ENCODE results near the gene ZCCHC2.

The ZCCHC2 gene

DNA sequence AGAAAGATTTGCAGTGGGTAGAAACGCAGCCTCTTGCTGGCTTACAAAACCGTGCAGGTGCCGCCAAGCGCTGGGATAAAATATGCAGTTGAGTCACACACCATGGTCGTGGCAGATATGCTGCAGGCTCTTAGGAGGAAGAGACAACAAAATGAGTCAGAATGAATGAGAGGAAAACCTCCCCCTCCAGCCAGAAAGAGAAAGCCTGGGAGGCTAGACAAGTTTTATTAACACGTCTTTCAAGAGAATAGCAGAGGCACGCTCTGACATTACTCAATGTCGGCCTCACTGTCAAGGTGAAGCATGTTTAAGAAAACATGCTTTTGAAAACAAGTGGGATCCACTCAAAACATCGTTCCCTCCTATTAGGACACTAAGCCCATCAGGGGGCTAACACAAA, 37.1 kb upstream of the ZCCHC2 start:
- Histone ChIP-seq H3K18ac (ENCODE audit: low read length) (no peak overlapping the region), H3K4me3 (ENCODE audit: low read length in 2 of 2) (no peak overlapping the region), H3K14ac (ENCODE audit: low read length) (no peak overlapping the region), H3K27me3 (ENCODE audit: control insufficient read depth in 3 of 3, insufficient read depth in 3 of 3, low read depth in 1 of 3, low read length in 3 of 3) (peaks cover 0 to 26% (median 0%) of the 10 kb centered on the region in 3 experiments), H3K79me1 (ENCODE audit: low read depth, low read length) (no peaks in the 10 kb centered on the region), H3K4ac (ENCODE audit: low read length) (no peak overlapping the region), H4K91ac (ENCODE audit: low read depth, low read length, poor library complexity) (no peak overlapping the region), H2BK15ac (ENCODE audit: low read length) (no peak overlapping the region), H2BK120ac (ENCODE audit: low read depth, low read length) (no peak overlapping the region), H2AK5ac (ENCODE audit: low read depth, low read length) (no peak overlapping the region), H2BK12ac (ENCODE audit: low read length) (no peak overlapping the region), H2BK5ac (ENCODE audit: low read length) (no peak overlapping the region), H3K27ac (replicated peaks; ENCODE audit: low read length) (no peak overlapping the region), H3K23ac (ENCODE audit: low read depth, low read length, poor library complexity) (no peak overlapping the region), H3K9me3 (replicated peaks in 1 of 2; ENCODE audit: control insufficient read depth in 2 of 2, insufficient read depth in 1 of 2, low read depth in 1 of 2, low read length in 2 of 2) (peaks cover 0 to 5% of the 10 kb centered on the region in 2 donors), H4K8ac (ENCODE audit: low read depth, low read length) (no peak overlapping the region), H3K9ac (ENCODE audit: low read depth, low read length, poor library complexity) (no peak overlapping the region), H2AFZ (ENCODE audit: low read length) (peak overlapping the region; percentile 54), H3K4me1 (ENCODE audit: control insufficient read depth in 2 of 2, insufficient read depth in 1 of 2, low read depth in 1 of 2, low read length in 2 of 2) (peaks cover 0 to 5% of the 10 kb centered on the region in 2 donors), H3K4me2 (ENCODE audit: insufficient read depth, low read length, poor library complexity, severe bottlenecking) (no peak overlapping the region), H3K36me3 (replicated peaks in 1 of 2; ENCODE audit: control insufficient read depth in 2 of 2, insufficient read depth in 2 of 2, low read length in 2 of 2) (no peaks in the 10 kb centered on the region)
- DNase-seq (ENCODE audit: low spot score), result no peak
- WGBS, 2 donors (ENCODE audit: extremely low coverage in 2 of 2, insufficient read length in 2 of 2, insufficient replicate concordance in 1 of 2), result no CpG with 5 or more reads among the region's 9 CpGs

DNA sequence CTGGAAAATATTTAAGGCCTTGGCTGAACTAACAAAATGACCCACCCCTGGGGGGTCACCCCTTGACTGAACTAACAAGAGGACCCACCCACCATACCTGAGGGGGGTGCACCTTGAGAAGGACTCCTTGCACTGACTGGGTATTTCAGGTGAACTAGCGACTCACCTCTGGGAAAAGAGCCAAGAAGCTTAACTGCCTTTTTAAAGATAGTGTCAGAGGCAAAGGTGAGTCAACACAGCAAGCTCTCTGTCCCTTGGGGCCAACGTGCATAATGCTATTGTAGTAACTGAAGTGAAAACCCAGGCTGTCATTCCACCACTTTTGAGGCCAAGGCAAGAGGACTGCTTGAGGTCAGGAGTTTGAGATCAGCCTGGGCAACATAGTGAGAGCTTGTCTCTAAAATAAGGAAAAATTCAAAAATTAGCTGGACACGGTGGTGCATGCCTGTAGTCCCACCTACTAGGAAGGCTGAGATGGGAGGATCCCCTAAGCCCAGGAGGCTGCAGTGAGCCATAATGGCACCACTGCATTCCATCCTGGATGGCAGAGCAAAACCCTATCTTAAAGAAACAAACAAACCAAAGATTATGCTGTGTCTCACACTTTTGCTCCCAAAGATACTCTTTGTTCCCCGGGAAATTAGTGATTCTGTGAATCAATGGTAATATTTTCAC, 36.4 kb upstream of the ZCCHC2 start:
- Histone ChIP-seq H3K23ac (ENCODE audit: low read depth, low read length, poor library complexity) (no peak overlapping the region), H3K79me1 (ENCODE audit: low read depth, low read length) (no peaks in the 10 kb centered on the region), H2BK5ac (ENCODE audit: low read length) (no peak overlapping the region), H2BK15ac (ENCODE audit: low read length) (no peak overlapping the region), H2AK5ac (ENCODE audit: low read depth, low read length) (no peak overlapping the region), H3K4me1 (ENCODE audit: control insufficient read depth in 2 of 2, insufficient read depth in 1 of 2, low read depth in 1 of 2, low read length in 2 of 2) (peaks cover 0 to 5% of the 10 kb centered on the region in 2 donors), H3K4ac (ENCODE audit: low read length) (no peak overlapping the region), H3K9me3 (replicated peaks in 1 of 2; ENCODE audit: control insufficient read depth in 2 of 2, insufficient read depth in 1 of 2, low read depth in 1 of 2, low read length in 2 of 2) (no peaks in the 10 kb centered on the region), H3K18ac (ENCODE audit: low read length) (no peak overlapping the region), H3K27ac (replicated peaks; ENCODE audit: low read length) (no peak overlapping the region), H3K14ac (ENCODE audit: low read length) (no peak overlapping the region), H3K4me2 (ENCODE audit: insufficient read depth, low read length, poor library complexity, severe bottlenecking) (no peak overlapping the region), H4K91ac (ENCODE audit: low read depth, low read length, poor library complexity) (no peak overlapping the region), H3K27me3 (ENCODE audit: control insufficient read depth in 3 of 3, insufficient read depth in 3 of 3, low read depth in 1 of 3, low read length in 3 of 3) (peaks cover 0 to 26% (median 0%) of the 10 kb centered on the region in 3 experiments), H3K36me3 (replicated peaks in 1 of 2; ENCODE audit: control insufficient read depth in 2 of 2, insufficient read depth in 2 of 2, low read length in 2 of 2) (no peaks in the 10 kb centered on the region), H2AFZ (ENCODE audit: low read length) (no peak overlapping the region), H4K8ac (ENCODE audit: low read depth, low read length) (no peak overlapping the region), H3K9ac (ENCODE audit: low read depth, low read length, poor library complexity) (no peak overlapping the region), H2BK12ac (ENCODE audit: low read length) (no peak overlapping the region), H2BK120ac (ENCODE audit: low read depth, low read length) (no peak overlapping the region), H3K4me3 (ENCODE audit: low read length in 2 of 2) (no peak overlapping the region)
- no peak for DNase-seq (ENCODE audit: low spot score)
- no CpG with 5 or more reads among the region's 4 CpGs for WGBS, 2 donors (ENCODE audit: extremely low coverage in 2 of 2, insufficient read length in 2 of 2, insufficient replicate concordance in 1 of 2)

DNA sequence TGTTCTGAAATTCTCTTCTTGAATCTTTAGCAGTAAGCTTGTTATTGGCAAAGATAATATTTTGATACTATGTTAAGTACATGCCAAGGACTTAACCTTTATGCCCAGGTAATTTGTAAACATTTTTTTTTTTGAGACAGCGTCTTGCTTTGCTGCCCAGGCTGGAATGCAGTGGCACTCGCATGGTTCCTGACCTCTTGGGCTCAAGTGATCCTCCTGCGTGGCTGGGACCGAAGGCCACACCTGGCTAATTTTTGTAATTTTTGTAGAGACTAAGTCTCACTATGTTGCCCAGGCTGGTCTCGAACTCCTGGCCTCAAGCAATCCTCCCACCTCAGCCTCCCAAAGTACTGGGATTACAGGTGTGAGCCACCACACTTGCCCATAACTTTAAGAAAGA, 35.7 kb upstream of the ZCCHC2 start:
- Histone ChIP-seq H2AK5ac (ENCODE audit: low read depth, low read length) (no peak overlapping the region), H3K4me3 (ENCODE audit: low read length in 2 of 2) (no peak overlapping the region), H3K36me3 (replicated peaks in 1 of 2; ENCODE audit: control insufficient read depth in 2 of 2, insufficient read depth in 2 of 2, low read length in 2 of 2) (no peaks in the 10 kb centered on the region), H3K4me2 (ENCODE audit: insufficient read depth, low read length, poor library complexity, severe bottlenecking) (no peak overlapping the region), H3K27me3 (ENCODE audit: control insufficient read depth in 3 of 3, insufficient read depth in 3 of 3, low read depth in 1 of 3, low read length in 3 of 3) (peaks cover 0 to 26% (median 0%) of the 10 kb centered on the region in 3 experiments), H2AFZ (ENCODE audit: low read length) (no peak overlapping the region), H4K91ac (ENCODE audit: low read depth, low read length, poor library complexity) (no peak overlapping the region), H2BK12ac (ENCODE audit: low read length) (no peak overlapping the region), H3K18ac (ENCODE audit: low read length) (no peak overlapping the region), H2BK15ac (ENCODE audit: low read length) (no peak overlapping the region), H3K9me3 (replicated peaks in 1 of 2; ENCODE audit: control insufficient read depth in 2 of 2, insufficient read depth in 1 of 2, low read depth in 1 of 2, low read length in 2 of 2) (no peaks in the 10 kb centered on the region), H2BK120ac (ENCODE audit: low read depth, low read length) (no peak overlapping the region), H4K8ac (ENCODE audit: low read depth, low read length) (no peak overlapping the region), H3K27ac (replicated peaks; ENCODE audit: low read length) (no peak overlapping the region), H3K23ac (ENCODE audit: low read depth, low read length, poor library complexity) (no peak overlapping the region), H3K14ac (ENCODE audit: low read length) (no peak overlapping the region), H2BK5ac (ENCODE audit: low read length) (no peak overlapping the region), H3K9ac (ENCODE audit: low read depth, low read length, poor library complexity) (no peak overlapping the region), H3K79me1 (ENCODE audit: low read depth, low read length) (no peaks in the 10 kb centered on the region), H3K4me1 (ENCODE audit: control insufficient read depth in 2 of 2, insufficient read depth in 1 of 2, low read depth in 1 of 2, low read length in 2 of 2) (peaks cover 0 to 5% of the 10 kb centered on the region in 2 donors), H3K4ac (ENCODE audit: low read length) (no peak overlapping the region)
- no CpG with 5 or more reads among the region's 5 CpGs for WGBS, 2 donors (ENCODE audit: extremely low coverage in 2 of 2, insufficient read length in 2 of 2, insufficient replicate concordance in 1 of 2)
- DNase-seq (ENCODE audit: low spot score), result no peak

DNA sequence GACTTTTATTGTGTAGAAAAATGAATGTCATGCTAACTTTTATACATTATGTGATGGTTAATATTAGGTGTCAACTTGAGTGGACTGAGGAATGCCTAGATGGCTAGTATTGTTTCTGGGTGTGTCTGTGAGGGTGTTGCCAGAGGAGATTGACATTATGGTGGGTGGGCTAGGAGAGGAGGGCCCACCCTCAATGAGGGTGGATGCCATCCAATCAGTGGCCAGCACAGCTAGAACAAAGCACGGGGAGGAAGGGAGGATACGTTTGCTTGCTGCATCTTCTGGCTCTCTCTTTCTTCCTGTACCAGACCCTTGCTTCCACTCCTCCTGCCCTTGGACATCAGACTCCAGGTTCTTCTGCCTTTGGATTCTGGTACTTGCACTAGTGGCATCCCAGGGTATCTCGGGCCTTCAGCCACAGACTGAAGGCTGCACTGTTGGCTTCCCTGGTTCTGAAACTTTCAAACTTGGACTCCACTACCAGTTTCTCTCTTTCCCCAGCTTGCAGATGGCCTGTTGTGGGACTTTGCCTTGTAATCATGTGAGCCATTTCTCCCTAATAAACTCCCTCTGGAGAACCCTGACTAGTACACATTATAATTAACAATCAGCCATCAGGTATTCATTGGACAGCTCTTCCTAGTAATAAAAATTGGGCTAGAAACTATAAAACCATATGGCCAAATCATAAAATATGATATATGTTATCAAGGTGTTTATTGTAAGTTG, 31.7 kb upstream of the ZCCHC2 start:
- no peak overlapping the region for H2BK5ac ChIP-seq (ENCODE audit: low read length)
- H2BK120ac ChIP-seq (ENCODE audit: low read depth, low read length), result no peak overlapping the region
- H2AFZ ChIP-seq (ENCODE audit: low read length), result no peak overlapping the region
- H4K8ac ChIP-seq (ENCODE audit: low read depth, low read length), result no peak overlapping the region
- H3K27ac ChIP-seq (replicated peaks; ENCODE audit: low read length), result no peak overlapping the region
- no peak for DNase-seq (ENCODE audit: low spot score)
- H3K4me1 ChIP-seq (ENCODE audit: control insufficient read depth in 2 of 2, insufficient read depth in 1 of 2, low read depth in 1 of 2, low read length in 2 of 2), result no peaks in the 10 kb centered on the region
- H3K14ac ChIP-seq (ENCODE audit: low read length), result no peak overlapping the region
- H3K79me1 ChIP-seq (ENCODE audit: low read depth, low read length), result no peaks in the 10 kb centered on the region
- H3K9ac ChIP-seq (ENCODE audit: low read depth, low read length, poor library complexity), result no peak overlapping the region
- H3K23ac ChIP-seq (ENCODE audit: low read depth, low read length, poor library complexity), result no peak overlapping the region
- no peaks in the 10 kb centered on the region for H3K36me3 ChIP-seq (replicated peaks in 1 of 2; ENCODE audit: control insufficient read depth in 2 of 2, insufficient read depth in 2 of 2, low read length in 2 of 2)
- no peak overlapping the region for H2AK5ac ChIP-seq (ENCODE audit: low read depth, low read length)
- H3K18ac ChIP-seq (ENCODE audit: low read length), result no peak overlapping the region
- no peak overlapping the region for H3K4me3 ChIP-seq (ENCODE audit: low read length in 2 of 2)
- H3K9me3 ChIP-seq (replicated peaks in 1 of 2; ENCODE audit: control insufficient read depth in 2 of 2, insufficient read depth in 1 of 2, low read depth in 1 of 2, low read length in 2 of 2), result peaks cover 0 to 1% of the 10 kb centered on the region in 2 donors
- H3K4me2 ChIP-seq (ENCODE audit: insufficient read depth, low read length, poor library complexity, severe bottlenecking), result no peak overlapping the region
- H2BK15ac ChIP-seq (ENCODE audit: low read length), result no peak overlapping the region
- WGBS, 2 donors (ENCODE audit: extremely low coverage in 2 of 2, insufficient read length in 2 of 2, insufficient replicate concordance in 1 of 2), result no CpG with 5 or more reads among the region's 3 CpGs
- no peak overlapping the region for H2BK12ac ChIP-seq (ENCODE audit: low read length)
- H3K4ac ChIP-seq (ENCODE audit: low read length), result no peak overlapping the region
- peaks cover 0 to 7% (median 0%) of the 10 kb centered on the region in 3 experiments for H3K27me3 ChIP-seq (ENCODE audit: control insufficient read depth in 3 of 3, insufficient read depth in 3 of 3, low read depth in 1 of 3, low read length in 3 of 3)
- no peak overlapping the region for H4K91ac ChIP-seq (ENCODE audit: low read depth, low read length, poor library complexity)

Data from neuronal stem cell (in vitro differentiated cells).